Measurements from ENCODE around the gene KRT9. TPM values are rescaled to one million over a fixed set of nuclear protein-coding genes. Genes with fewer than 3 reads are reported as not detected.
"Not testable (repeated sequence)": the region's sequence is repeated elsewhere in the genome, so short reads cannot be mapped to it uniquely, and the experiment has no call there.

KRT9 gene
- total and polyA plus RNA-seq, 2 experiments from 2014 or later: not detected

DNA sequence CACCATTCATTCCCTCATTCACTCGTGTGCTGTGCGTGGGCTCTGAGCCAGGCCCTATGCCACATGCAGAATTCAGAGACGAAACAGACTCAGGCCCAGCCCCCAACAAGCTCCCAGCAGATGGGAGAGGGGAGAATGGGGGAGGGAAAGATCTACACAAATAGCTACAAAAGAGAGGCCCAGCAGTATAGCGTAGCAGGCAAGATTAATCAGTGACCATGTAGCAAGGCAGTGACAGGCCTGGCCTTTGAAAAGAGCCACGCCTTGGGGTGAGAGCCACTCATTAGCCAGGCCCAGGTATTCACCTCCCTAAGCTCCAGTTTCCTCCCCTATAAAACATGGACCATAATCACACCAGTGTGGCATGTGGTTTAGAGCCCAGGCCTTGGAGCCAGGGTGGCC lies 27.4 kb downstream of the KRT9 start:
- Histone ChIP-seq H3K4me1 (ENCODE audit: low read depth) (peaks cover 25% of the 10 kb centered on the region), H3K27ac (peak overlapping the region; percentile 78), H3K36me3 (no peaks in the 10 kb centered on the region), H3K4me3 (no peak overlapping the region), H3K27me3 (no peaks in the 10 kb centered on the region), H3K9me3 (ENCODE audit: low read depth) (no peaks in the 10 kb centered on the region)
- TF ChIP-seq, protein P1, sequence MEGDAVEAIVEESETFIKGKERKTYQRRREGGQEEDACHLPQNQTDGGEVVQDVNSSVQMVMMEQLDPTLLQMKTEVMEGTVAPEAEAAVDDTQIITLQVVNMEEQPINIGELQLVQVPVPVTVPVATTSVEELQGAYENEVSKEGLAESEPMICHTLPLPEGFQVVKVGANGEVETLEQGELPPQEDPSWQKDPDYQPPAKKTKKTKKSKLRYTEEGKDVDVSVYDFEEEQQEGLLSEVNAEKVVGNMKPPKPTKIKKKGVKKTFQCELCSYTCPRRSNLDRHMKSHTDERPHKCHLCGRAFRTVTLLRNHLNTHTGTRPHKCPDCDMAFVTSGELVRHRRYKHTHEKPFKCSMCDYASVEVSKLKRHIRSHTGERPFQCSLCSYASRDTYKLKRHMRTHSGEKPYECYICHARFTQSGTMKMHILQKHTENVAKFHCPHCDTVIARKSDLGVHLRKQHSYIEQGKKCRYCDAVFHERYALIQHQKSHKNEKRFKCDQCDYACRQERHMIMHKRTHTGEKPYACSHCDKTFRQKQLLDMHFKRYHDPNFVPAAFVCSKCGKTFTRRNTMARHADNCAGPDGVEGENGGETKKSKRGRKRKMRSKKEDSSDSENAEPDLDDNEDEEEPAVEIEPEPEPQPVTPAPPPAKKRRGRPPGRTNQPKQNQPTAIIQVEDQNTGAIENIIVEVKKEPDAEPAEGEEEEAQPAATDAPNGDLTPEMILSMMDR (IDR thresholded peaks at IDR 0.05; ENCODE audit: low read depth, low read length): no peak
- DNase-seq (ENCODE audit: low read depth in 1 of 2, low spot score in 1 of 2): peak in 1 of 2 donors; percentile 74

DNA sequence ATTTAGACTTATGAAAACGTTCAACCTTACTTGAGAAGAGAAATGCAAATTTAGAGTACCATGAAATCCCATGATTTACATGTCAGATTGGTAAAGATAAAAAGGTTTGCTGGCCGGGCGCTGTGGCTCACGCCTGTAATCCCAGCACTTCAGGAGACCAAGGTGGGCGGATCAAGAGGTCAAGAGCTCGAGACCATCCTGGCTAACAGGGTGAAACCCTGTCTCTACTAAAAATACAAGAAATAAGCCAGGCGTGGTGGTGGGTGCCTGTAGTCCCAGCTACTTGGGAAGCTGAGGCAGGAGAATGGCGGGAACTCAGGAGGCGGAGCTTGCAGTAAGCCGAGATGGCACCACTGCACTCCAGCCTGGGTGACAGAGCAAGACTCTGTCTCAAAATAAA lies 29.1 kb downstream of the KRT9 start:
- H3K27me3 ChIP-seq; H3K27ac ChIP-seq; H3K4me3 ChIP-seq; H3K9me3 ChIP-seq (ENCODE audit: low read depth); H3K36me3 ChIP-seq; DNase-seq (ENCODE audit: low read depth in 1 of 2, low spot score in 1 of 2): not testable (repeated sequence)
- H3K4me1 ChIP-seq (ENCODE audit: low read depth): peaks cover 24% of the 10 kb centered on the region

DNA sequence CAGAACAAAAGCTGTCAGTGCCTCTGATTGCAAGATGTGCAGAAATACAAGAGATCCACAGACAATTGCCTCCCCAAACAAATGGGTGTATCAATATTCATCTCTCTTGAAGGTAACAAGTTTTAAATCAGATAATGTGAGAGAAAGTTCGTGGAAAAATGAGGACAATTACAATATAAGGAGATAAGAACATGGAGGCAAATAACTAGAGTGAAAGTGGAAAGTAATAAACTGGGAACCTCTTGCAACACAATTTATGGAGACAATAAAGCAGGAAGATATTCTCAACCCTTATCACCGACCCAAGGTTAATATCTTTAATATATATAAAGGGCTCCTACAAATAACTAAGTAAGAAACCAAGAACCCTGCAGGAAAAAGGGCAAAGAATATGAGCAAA lies 29.5 kb downstream of the KRT9 start:
- H3K4me3 ChIP-seq: no peak overlapping the region
- TF ChIP-seq, protein P1 (IDR thresholded peaks at IDR 0.05; ENCODE audit: low read depth, low read length): no peak
- H3K4me1 ChIP-seq (ENCODE audit: low read depth): peaks cover 20% of the 10 kb centered on the region
- no peaks in the 10 kb centered on the region for H3K36me3 ChIP-seq
- DNase-seq (ENCODE audit: low read depth in 1 of 2, low spot score in 1 of 2): no peak
- no peaks in the 10 kb centered on the region for H3K9me3 ChIP-seq (ENCODE audit: low read depth)
- H3K27ac ChIP-seq: no peak overlapping the region
- no peaks in the 10 kb centered on the region for H3K27me3 ChIP-seq

DNA sequence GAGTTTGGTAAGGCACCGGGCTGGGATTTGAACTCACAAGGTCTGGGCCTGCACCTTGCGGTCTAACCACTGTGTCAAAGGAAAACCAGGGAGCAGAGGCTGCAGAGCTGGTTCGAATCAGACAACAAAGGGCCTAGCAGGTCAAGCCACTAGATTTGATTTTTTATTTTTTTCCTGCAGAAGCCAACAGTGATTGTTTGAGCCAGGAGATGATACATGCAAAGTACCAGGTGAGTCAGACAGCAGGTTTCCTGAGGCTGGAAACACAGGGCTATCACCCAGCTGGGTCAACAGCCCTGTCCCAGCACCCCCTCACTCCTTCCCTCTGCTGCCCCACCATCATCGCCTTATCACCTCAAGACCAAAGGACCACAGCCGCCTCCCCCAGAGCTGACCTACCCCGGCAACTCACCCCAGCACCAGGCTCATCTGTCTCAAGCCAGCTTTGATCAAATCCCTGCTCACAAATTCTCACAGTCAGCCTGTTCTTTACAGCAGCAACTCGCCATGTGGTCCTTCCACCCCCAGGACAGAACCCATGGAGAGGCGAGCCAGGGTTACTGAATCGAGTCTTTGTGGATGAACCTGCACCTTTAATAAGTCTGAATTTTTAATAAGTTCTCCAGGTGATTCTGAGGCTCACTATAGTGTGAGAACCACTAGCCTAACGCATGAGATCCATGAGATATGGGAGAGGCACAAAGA lies 30.8 kb downstream of the KRT9 start:
- DNase-seq (ENCODE audit: low read depth in 1 of 2, low spot score in 1 of 2): no peak
- Histone ChIP-seq H3K27me3 (no peaks in the 10 kb centered on the region), H3K4me3 (no peak overlapping the region), H3K4me1 (ENCODE audit: low read depth) (peaks cover 19% of the 10 kb centered on the region), H3K9me3 (ENCODE audit: low read depth) (no peaks in the 10 kb centered on the region), H3K27ac (no peak overlapping the region), H3K36me3 (no peaks in the 10 kb centered on the region)
- TF ChIP-seq, protein P1 (IDR thresholded peaks at IDR 0.05; ENCODE audit: low read depth, low read length): no peak

DNA sequence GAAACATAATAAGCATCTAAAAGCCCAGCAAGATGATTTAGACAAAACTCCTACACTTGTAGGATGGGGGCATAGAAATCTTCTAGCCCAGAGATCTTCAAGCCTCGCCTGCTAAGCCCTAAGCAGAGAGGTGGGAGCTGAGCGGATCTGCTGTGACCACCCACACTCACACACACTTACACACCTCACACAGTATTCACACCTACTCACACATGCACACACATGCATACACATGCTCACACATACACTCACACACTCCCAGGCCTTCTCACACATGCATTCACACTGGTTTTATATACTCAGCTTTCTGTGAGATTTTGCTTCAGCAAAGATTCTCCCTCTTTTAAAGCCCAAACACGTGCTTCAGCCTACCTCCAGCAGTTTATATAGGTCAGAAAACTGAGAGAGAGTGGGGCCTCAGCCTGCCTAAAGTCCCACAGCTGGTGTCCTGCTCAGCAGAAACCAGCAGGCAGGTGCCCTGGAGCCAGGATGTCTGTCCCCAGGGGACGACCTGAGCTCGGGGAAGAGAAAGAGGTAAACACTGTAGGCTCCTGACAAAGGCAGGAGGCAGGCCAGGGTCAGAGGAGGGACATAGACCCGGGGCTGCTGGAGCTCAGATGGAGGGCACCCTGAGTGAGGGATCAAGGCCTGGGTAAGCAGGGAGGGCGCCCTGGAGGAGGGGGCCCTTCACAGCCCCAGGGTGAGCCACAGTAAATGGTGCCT lies 31.7 kb downstream of the KRT9 start:
- Histone ChIP-seq H3K4me1 (ENCODE audit: low read depth) (peaks cover 24% of the 10 kb centered on the region), H3K9me3 (ENCODE audit: low read depth) (no peaks in the 10 kb centered on the region), H3K27ac (peak overlapping the region; percentile 5), H3K36me3 (no peaks in the 10 kb centered on the region), H3K27me3 (no peaks in the 10 kb centered on the region), H3K4me3 (no peak overlapping the region)
- TF ChIP-seq, protein P1 (IDR thresholded peaks at IDR 0.05; ENCODE audit: low read depth, low read length): no peak
- no peak for DNase-seq (ENCODE audit: low read depth in 1 of 2, low spot score in 1 of 2)

DNA sequence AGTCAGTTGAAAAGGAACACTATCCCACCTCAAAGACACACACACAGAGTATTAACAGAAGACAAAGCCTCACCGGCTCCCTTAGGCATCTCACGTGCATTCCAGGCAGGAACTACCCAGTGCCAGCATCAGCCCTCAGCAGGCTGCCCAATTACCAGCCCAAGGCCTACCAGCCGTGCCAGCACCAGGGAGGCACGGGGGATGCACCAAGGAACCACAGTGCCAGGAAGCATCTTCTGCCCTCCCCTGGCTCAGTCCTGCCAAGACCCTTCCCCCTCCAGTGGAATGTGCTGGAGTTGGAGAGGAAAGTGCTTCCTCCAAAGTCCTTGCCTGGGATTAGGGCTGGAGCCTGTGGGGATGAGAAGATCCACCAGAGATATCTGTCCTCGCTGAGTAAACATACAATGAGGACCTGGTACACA lies 32.8 kb downstream of the KRT9 start:
- TF ChIP-seq, protein P1 (IDR thresholded peaks at IDR 0.05; ENCODE audit: low read depth, low read length): no peak
- peaks cover 13% of the 10 kb centered on the region for H3K4me1 ChIP-seq (ENCODE audit: low read depth)
- H3K4me3 ChIP-seq: no peak overlapping the region
- DNase-seq (ENCODE audit: low read depth in 1 of 2, low spot score in 1 of 2): no peak
- H3K27me3 ChIP-seq: no peaks in the 10 kb centered on the region
- no peak overlapping the region for H3K27ac ChIP-seq
- no peaks in the 10 kb centered on the region for H3K36me3 ChIP-seq
- no peaks in the 10 kb centered on the region for H3K9me3 ChIP-seq (ENCODE audit: low read depth)

Measured in cardiac muscle cell (in vitro differentiated cells and primary cell).